Vagina (tissue), 2 donors: ENCODE data around the gene PSMC1. TPM values are rescaled to one million over a fixed set of nuclear protein-coding genes. Genes with fewer than 3 reads are reported as not detected.
"Not testable (repeated sequence)": the region's sequence is repeated elsewhere in the genome, so short reads cannot be mapped to it uniquely, and the experiment has no call there.

ENCODE experiments used
- DNase-seq, 2 donors: peaks; one replicate each; pipeline ENCODE4 v3.0.0-alpha.2; 2017; ENCODE audit errors: extremely low spot score in 2 of 2
- H3K27ac ChIP-seq: fragments of 200-600 bp; sonication (generic); one replicate; pipeline ENCODE4 v1.5.1; 2019
- H3K27me3 ChIP-seq: fragments of 200-600 bp; sonication (generic); one replicate; pipeline ENCODE4 v1.5.1; 2019
- H3K36me3 ChIP-seq, 2 donors: fragments of 200-600 bp; sonication (generic); one replicate each; pipeline ENCODE4 v1.5.1; 2017 to 2019
- H3K4me1 ChIP-seq: fragments of 200-600 bp; sonication (generic); one replicate; pipeline ENCODE4 v1.5.1; 2019
- H3K4me3 ChIP-seq, 2 donors: fragments of 200-600 bp; sonication (generic); 1 replicate in 1 of 2; 2 replicates in 1 of 2; pipeline ENCODE4 v1.5.1; 2016 to 2019
- H3K9me3 ChIP-seq: fragments of 200-600 bp; sonication (generic); one replicate; pipeline ENCODE4 v1.5.1; 2019
- CTCF ChIP-seq, 3 experiments: fragments of 450-650 bp in 2 of 3; fragments of 200-600 bp in 1 of 3; sonication (generic) in 1 of 3; IDR thresholded peaks; one replicate each; pipeline ENCODE4 v1.5.1; 2017 to 2019; ENCODE audit warnings: antibody characterized with exemption in 3 of 3, mild to moderate bottlenecking in 2 of 3, moderate library complexity in 2 of 3
- POLR2A ChIP-seq, 2 donors: fragments of 450-650 bp; IDR thresholded peaks; one replicate each; pipeline ENCODE4 v1.6.1; 2017; ENCODE audit warnings: antibody characterized with exemption in 2 of 2, mild to moderate bottlenecking in 2 of 2, moderate library complexity in 2 of 2
- POLR2AphosphoS5 ChIP-seq, 2 donors: sonication (generic); formaldehyde crosslinking; IDR thresholded peaks; one replicate each; pipeline ENCODE4 v1.9.0; 2017; ENCODE audit warnings: antibody characterized with exemption in 2 of 2, mild to moderate bottlenecking in 2 of 2, low read depth in 1 of 2; ENCODE audit not compliant: insufficient read depth in 1 of 2
- intact Hi-C: fragments of 100-400 bp; cut with DNase I; formaldehyde crosslinking; loops from one replicate; pipeline ENCODE4 v1.15.1; 2023
- total RNA-seq: library from RNA; depleted of rRNA; stranded (reverse); fragments of >200 nt; gene quantifications from one replicate; pipeline ENCODE4 v1.2.3, GENCODE V29; 2016

Gene PSMC1
- total RNA-seq, result 32.7 TPM

GRCh38 chr14:90256354-90257131 lies at the start of gene PSMC1:
Gene PSMC1, plus strand, starts transcription at chr14:90256553. Its CDS starts 45 bp downstream, at chr14:90256598.
- Histone ChIP-seq H3K4me1 (peaks cover 23% of the 10 kb centered on the region), H3K9me3 (no peaks in the 10 kb centered on the region), H3K27ac (peak within 1 kb of the TSS; percentile 86), H3K27me3 (no peaks in the 10 kb centered on the region), H3K36me3 (peaks cover 0 to 21% of the 10 kb centered on the region in 2 donors), H3K4me3 (peak within 1 kb of the TSS; percentile 91 to 98)
- DNase-seq, result no peak
- intact Hi-C loops, result no loop called here
- TF ChIP-seq CTCF (IDR thresholded peaks at IDR 0.05) (no peak), POLR2AphosphoS5 (IDR thresholded peaks at IDR 0.05; ENCODE audit: insufficient read depth in 1 of 2, low read depth in 1 of 2) (peak; percentile 85 to 98)

- Histone ChIP-seq H3K4me3 (no peak overlapping the region), H3K4me1 (no peaks in the 10 kb centered on the region), H3K36me3 (no peaks in the 10 kb centered on the region), H3K9me3 (no peaks in the 10 kb centered on the region), H3K27me3 (no peaks in the 10 kb centered on the region), H3K27ac (no peak overlapping the region)
- intact Hi-C loops, result no loop called here
- TF ChIP-seq POLR2A (IDR thresholded peaks at IDR 0.05) (no peak), CTCF (IDR thresholded peaks at IDR 0.05) (no peak), POLR2AphosphoS5 (IDR thresholded peaks at IDR 0.05; ENCODE audit: insufficient read depth in 1 of 2, low read depth in 1 of 2) (no peak)
- DNase-seq, result no peak
Measured at GRCh38 chr14:90213099-90213748, 43.1 kb upstream of the PSMC1 start.

GRCh38 chr14:90228478-90228877 lies 27.9 kb upstream of the PSMC1 start:
- H3K36me3 ChIP-seq, result no peaks in the 10 kb centered on the region
- H3K27ac ChIP-seq, result no peak overlapping the region
- H3K4me1 ChIP-seq, result no peaks in the 10 kb centered on the region
- no peaks in the 10 kb centered on the region for H3K27me3 ChIP-seq
- TF ChIP-seq CTCF (IDR thresholded peaks at IDR 0.05), result no peak
- no peak for TF ChIP-seq POLR2AphosphoS5 (IDR thresholded peaks at IDR 0.05; ENCODE audit: insufficient read depth in 1 of 2, low read depth in 1 of 2)
- no peak for TF ChIP-seq POLR2A (IDR thresholded peaks at IDR 0.05)
- H3K4me3 ChIP-seq, result no peak overlapping the region
- intact Hi-C loops, result no loop called here
- DNase-seq, result no peak
- H3K9me3 ChIP-seq, result no peaks in the 10 kb centered on the region

- H3K27ac ChIP-seq, intact Hi-C loops, H3K4me3 ChIP-seq, H3K27me3 ChIP-seq, DNase-seq, H3K4me1 ChIP-seq, H3K36me3 ChIP-seq, H3K9me3 ChIP-seq: not testable (repeated sequence)
Measured at GRCh38 chr14:90229942-90230341, 26.4 kb upstream of the PSMC1 start.

GRCh38 chr14:90235179-90235976 lies 21.0 kb upstream of the PSMC1 start:
- Histone ChIP-seq H3K9me3 (peaks cover 15% of the 10 kb centered on the region), H3K4me1 (no peaks in the 10 kb centered on the region), H3K27ac (no peak overlapping the region), H3K4me3 (no peak overlapping the region), H3K27me3 (no peaks in the 10 kb centered on the region), H3K36me3 (no peaks in the 10 kb centered on the region)
- intact Hi-C loops, result no loop called here
- DNase-seq, result no peak
- TF ChIP-seq POLR2AphosphoS5 (IDR thresholded peaks at IDR 0.05; ENCODE audit: insufficient read depth in 1 of 2, low read depth in 1 of 2), result no peak
- TF ChIP-seq CTCF (IDR thresholded peaks at IDR 0.05), result peak in 2 of 3 experiments; percentile 55 to 57
- TF ChIP-seq POLR2A (IDR thresholded peaks at IDR 0.05), result no peak
